AML-193 (cell line): ENCODE data around the gene CCNT2.
A peak's percentile ranks its signal among the peaks of the same experiment; 100 is the strongest.
"Not testable (repeated sequence)": the region's sequence is repeated elsewhere in the genome, so short reads cannot be mapped to it uniquely, and the experiment has no call there.

Experiments used
- DNase-seq, 2 experiments: peaks; one replicate each; lab custom pipeline; 2025; lab: John Stamatoyannopoulos, UW

Gene CCNT2

GRCh38 chr2:134919341-134920210, 954 bp downstream of the CCNT2 start:
- DNase-seq, result peak in 1 of 2 experiments; percentile 15

DNA sequence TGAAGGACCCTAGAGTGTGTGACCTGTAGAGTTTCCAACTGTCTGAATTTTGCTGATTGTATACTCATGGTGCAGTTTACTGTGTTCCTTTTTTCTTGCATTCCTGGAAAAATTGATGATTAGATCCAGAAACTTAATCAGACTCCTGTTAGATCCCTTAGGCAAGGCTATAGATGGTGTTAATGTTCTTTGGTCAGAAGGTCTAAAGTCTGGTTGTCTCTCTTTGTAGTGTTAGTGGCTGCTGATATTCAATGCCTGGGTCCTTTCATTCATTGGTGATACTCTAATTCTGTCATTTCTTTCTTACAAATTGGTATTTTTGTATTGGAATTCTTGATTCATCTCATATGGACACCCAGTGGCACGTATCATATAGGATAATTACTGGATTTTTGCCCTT, 6.3 kb downstream of the CCNT2 start:
- no peak for DNase-seq

DNA sequence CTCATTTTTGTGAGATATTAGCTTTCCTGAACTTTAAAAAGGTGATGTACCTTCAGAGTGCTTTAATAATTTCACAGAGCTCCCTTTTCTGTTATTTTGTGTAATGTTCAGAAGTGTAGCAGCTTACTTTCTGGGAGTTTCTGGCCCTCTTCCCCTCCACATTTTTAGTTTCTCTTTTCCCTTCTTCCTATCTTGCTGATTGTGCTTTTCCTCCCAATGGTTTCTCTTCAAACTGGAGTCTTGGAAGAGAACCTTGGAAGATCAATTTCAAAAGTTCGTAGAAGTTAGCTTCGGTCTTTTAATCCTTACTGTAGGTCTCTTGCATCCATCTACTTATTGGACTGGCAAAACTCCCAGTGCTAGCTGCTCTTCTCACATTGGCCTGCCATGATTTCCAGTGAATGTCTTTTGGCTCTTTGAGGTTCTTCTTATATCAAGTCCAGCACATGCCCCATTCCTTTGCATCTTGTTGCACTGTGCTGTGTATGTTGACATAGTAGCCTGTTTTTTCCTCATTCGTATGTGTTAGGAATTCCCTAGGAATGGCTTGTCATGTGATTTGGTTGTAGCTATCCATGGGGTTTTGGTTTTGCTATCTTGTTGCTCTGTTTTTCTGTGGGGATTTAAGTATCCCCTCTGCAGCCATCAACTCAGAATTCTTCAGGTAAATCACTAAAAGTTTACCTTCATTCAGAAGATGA, 7.8 kb downstream of the CCNT2 start:
- no peak for DNase-seq

GRCh38 chr2:134927195-134927594, 8.6 kb downstream of the CCNT2 start:
- DNase-seq, result no peak

GRCh38 chr2:134932864-134933526, 14.4 kb downstream of the CCNT2 start:
- DNase-seq, result no peak

DNA sequence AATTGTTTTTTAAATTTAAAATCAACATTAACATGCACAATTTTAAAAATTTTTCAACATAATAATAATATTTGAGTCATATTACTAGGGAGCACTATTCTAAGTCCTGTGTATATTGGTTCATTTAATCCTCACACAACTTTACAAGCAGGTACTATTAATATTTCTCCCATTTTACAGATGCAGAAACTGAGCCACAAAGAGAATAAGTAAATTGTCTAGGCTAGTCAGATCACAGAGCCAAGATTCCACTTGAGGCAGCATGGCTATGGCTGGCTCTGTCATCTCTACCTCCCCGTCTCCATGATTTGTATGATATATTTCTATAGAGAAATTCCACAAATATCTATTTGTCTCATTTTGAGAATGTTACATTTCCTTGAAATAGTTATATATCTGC, 15.1 kb downstream of the CCNT2 start:
- DNase-seq, result no peak

DNA sequence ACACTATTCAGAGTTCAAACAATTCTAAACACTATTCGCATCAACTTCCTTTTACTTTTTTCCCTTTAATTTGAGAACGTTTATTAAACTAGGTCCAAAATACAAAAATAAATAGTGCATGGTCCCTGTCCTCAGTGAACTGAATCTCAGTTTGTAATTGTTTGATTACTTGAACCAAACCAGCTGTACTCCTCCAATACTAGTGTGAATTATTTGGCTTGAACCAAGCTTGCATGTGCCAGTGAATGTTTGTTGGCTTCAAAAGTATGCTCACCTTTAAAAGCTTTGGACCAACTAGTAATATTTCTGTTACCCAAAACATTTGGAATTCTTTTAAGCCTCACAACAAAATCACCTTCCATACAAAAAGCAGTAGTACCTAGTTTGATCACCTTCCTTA, 15.5 kb downstream of the CCNT2 start:
- DNase-seq, result no peak

DNA sequence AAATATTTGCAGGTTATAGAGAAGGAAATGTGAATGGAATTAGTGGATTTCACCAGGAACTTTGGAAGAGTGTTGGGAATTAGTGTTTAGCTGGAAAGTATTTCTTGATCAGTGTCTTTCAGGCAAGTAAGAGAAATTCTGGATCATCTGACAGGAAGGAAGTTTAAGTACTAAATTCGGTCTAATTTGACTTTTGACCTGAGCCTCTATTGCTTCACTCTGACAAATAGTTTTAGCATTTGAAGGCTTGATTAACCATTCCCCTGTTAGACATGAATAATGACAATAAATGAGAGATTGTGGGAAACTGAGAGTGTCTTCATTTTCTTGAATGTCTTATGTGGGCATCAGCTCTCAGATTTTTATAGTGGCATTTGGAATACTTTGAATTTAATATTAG, 16.0 kb downstream of the CCNT2 start:
- no peak for DNase-seq

DNA sequence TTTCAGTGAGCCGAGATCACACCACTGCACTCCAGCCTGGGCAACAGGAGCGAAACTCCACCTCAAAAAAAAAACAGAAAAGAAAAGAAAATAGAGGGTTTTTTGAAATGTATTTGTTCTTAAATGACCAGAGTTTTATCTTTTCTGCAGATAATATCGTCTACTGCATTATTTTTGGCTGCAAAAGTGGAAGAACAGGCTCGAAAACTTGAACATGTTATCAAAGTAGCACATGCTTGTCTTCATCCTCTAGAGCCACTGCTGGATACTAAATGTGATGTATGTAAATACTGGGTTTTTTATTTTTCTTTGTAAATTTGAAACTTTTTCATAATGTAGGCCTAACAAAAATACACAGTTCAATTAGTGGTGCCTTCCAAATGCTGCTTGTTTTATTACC, 18.1 kb downstream of the CCNT2 start:
- no peak for DNase-seq

DNA sequence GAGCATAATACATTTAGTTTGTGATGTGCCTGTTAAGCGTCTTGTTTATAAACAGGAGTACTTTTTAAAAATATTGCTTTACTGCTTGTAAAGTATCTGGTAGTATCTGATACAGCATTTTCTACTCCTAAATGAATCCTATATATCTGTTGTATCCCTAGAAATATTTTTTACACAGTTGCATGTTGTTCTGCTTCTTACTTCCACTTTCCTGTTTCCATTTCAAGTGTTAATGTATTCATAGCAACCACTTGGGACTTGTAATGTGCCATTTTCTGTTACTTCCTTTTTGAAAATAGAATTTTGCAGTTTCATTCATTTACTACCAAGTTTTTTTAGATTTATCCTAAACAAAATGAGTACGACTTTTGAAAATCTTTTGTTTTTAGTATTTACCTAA, 24.9 kb downstream of the CCNT2 start:
- DNase-seq, result peak; percentile 46 to 52

DNA sequence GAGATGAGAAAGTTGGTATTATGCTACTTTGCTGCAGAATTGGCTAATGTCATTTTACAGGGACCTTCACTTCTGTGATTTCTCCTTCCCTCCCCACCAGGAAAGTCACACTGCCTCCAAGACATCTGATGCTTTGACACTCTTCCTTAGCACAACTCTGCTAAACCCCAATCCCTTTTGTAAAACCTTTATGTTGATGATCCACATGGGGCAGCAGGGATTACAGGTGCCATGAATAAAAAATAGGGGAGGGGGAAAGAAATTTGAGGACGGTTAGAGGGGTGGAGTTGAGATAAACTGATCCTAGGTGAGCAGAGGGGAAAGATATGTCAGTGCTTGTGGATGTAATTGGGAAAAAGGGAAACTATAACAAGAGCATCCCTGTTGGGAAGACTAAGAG, 26.4 kb downstream of the CCNT2 start:
- DNase-seq, result no peak

GRCh38 chr2:134946073-134946472, 27.5 kb downstream of the CCNT2 start:
- DNase-seq, result no peak

DNA sequence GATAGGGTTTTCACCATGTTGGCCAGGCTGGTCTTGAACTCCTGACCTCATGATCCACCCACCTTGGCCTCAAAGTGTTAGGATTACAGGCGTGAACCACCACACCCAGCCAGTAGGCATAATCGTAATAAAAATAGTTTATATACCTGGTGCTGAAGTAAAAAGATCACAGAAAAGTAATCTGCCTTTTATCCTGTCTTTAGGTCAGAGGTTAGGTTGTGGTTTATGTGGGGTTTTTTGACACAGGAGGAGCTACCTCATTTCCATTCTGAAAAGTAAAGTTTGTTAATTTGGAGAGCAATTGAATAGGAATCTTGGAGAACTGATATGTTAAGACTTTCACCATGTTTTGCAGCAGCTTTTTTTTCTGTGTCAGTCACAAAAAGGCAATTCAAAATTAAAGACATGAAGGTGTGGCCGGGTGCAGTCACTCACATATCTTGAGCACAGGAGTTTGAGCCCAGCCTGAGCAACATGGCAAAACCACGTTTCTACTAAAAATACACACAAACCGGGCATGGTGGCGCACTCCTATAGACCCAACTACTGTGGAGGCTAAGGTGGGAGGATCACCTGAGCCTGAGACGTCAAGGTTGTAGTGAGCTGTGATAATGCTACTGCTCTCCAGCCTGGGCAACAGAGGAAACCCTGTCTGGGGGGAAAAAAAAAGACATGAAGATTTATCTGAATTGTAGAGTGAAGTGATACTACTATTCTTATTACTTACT, 31.5 kb downstream of the CCNT2 start:
- no peak for DNase-seq

GRCh38 chr2:134950886-134951285, 32.3 kb downstream of the CCNT2 start:
- no peak for DNase-seq

- DNase-seq, result no peak
Observed at GRCh38 chr2:134952608-134953007, 34.0 kb downstream of the CCNT2 start.

DNA sequence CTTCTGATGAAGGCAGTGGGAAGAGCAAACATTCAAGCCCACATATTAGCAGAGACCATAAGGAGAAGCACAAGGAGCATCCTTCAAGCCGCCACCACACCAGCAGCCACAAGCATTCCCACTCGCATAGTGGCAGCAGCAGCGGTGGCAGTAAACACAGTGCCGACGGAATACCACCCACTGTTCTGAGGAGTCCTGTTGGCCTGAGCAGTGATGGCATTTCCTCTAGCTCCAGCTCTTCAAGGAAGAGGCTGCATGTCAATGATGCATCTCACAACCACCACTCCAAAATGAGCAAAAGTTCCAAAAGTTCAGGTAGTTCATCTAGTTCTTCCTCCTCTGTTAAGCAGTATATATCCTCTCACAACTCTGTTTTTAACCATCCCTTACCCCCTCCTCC, 35.4 kb downstream of the CCNT2 start:
- no peak for DNase-seq

- DNase-seq, result no peak
Observed at GRCh38 chr2:134955744-134956143, 37.1 kb downstream of the CCNT2 start.

- no peak for DNase-seq
Observed at GRCh38 chr2:134957477-134957876, 38.9 kb downstream of the CCNT2 start.

GRCh38 chr2:134967166-134967565, 48.5 kb downstream of the CCNT2 start:
- not testable (repeated sequence) for DNase-seq

GRCh38 chr2:134973241-134974138, 54.9 kb downstream of the CCNT2 start:
- no peak for DNase-seq
